ENCODE data around the gene RCC1. TPM values are rescaled to one million over a fixed set of nuclear protein-coding genes. Genes with fewer than 3 reads are reported as not detected.
"Not testable (repeated sequence)": the region's sequence is repeated elsewhere in the genome, so short reads cannot be mapped to it uniquely, and the experiment has no call there.

The RCC1 gene
- total RNA-seq, 1 experiment from 2014 or later: 42.4 TPM

GRCh38 chr1:28582248-28582615, 76.4 kb downstream of the RCC1 start:
- no peak for TF ChIP-seq CTCF (IDR thresholded peaks at IDR 0.05; ENCODE audit: unreplicated experiment)
- CTCF ChIA-PET: interaction anchor here (0.6 to 5.4 kb wide), 3 partner anchors 20 to 62 kb away, joined by 3 to 28 read pairs (median 3); no protein-coding TSS in a partner anchor

GRCh38 chr1:28586585-28587391, 80.9 kb downstream of the RCC1 start:
- H3K27me3 Mint-ChIP-seq (ENCODE audit: insufficient read depth, unreplicated experiment); H3K4me1 Mint-ChIP-seq (ENCODE audit: insufficient read depth, unreplicated experiment); H3K27ac Mint-ChIP-seq (ENCODE audit: low read depth, unreplicated experiment); BruUV-seq (replicated peaks); H3K36me3 Mint-ChIP-seq (ENCODE audit: insufficient read depth, unreplicated experiment); H3K4me3 Mint-ChIP-seq (ENCODE audit: unreplicated experiment); intact Hi-C loops (cut with micrococcal nuclease); H3K9me3 Mint-ChIP-seq (ENCODE audit: unreplicated experiment); DNase-seq (ENCODE audit: unreplicated experiment): not testable (repeated sequence)
- CTCF ChIA-PET: interaction anchor here (1.5 kb wide), 1 partner anchor 15 kb away, joined by 4 read pairs; no protein-coding TSS in a partner anchor
- POLR2A ChIA-PET: interaction anchor here (0.9 kb wide), 1 partner anchor 34 kb away, joined by 4 read pairs; the partner anchor contains the start of gene TRNAU1AP

More at GRCh38 chr1:28582248-28582615, 76.4 kb downstream of the RCC1 start:
- DNase-seq (ENCODE audit: unreplicated experiment): peak; percentile 49
- intact Hi-C loops (cut with micrococcal nuclease): loop anchor here (5.0 kb wide), 1 partner anchor 295 kb away; no protein-coding TSS in a partner anchor
- H3K36me3 Mint-ChIP-seq (ENCODE audit: insufficient read depth, unreplicated experiment): peaks cover 47% of the 10 kb centered on the region
- no peaks in the 10 kb centered on the region for H3K27me3 Mint-ChIP-seq (ENCODE audit: insufficient read depth, unreplicated experiment)
- TSS peak; percentile 86 for BruUV-seq (replicated peaks)
- peaks cover 15% of the 10 kb centered on the region for H3K4me1 Mint-ChIP-seq (ENCODE audit: insufficient read depth, unreplicated experiment)
- H3K9me3 Mint-ChIP-seq (ENCODE audit: unreplicated experiment): no peaks in the 10 kb centered on the region
- H3K4me3 Mint-ChIP-seq (ENCODE audit: unreplicated experiment): peak overlapping the region; percentile 91
- peak overlapping the region; percentile 92 for H3K27ac Mint-ChIP-seq (ENCODE audit: low read depth, unreplicated experiment)
- POLR2A ChIA-PET: interaction anchor here (0.5 to 6.6 kb wide), 40 partner anchors 8 to 911 kb away, joined by 3 to 147 read pairs (median 6); partner anchors contain the start of genes GMEB1, MED18, PHACTR4 and RCC1

Other genes starting within 250 kb of the RCC1 start
- 106 and 118 TPM in 2 replicates for gene SESN2, start 246.5 kb upstream of the RCC1 start, total RNA-seq (2022)
- gene MED18, start 177.0 kb upstream of the RCC1 start, total RNA-seq (2022): 19.0 and 22.9 TPM in 2 replicates
- gene PHACTR4, start 136.3 kb upstream of the RCC1 start, total RNA-seq (2022): 50.7 and 56.4 TPM in 2 replicates
- 28.2 and 33.4 TPM in 2 replicates for gene TRNAU1AP, start 47.0 kb downstream of the RCC1 start, total RNA-seq (2022)
- gene RAB42, start 86.2 kb downstream of the RCC1 start, total RNA-seq (2022): not detected in 2 replicates
- 29.7 and 40.9 TPM in 2 replicates for gene TAF12, start 137.0 kb downstream of the RCC1 start, total RNA-seq (2022)
- not detected in 2 replicates for gene RNU11, start 142.6 kb downstream of the RCC1 start, total RNA-seq (2022)
- gene GMEB1, start 162.7 kb downstream of the RCC1 start, total RNA-seq (2022): 9.1 and 13.3 TPM in 2 replicates
- gene YTHDF2, start 230.9 kb downstream of the RCC1 start, total RNA-seq (2022): 102 and 127 TPM in 2 replicates